Activated T-cell treated with anti-CD3 and anti-CD28 coated beads, Interleukin-2, amount 50 U/mL, for 48 hours (primary cell): ENCODE results near the gene FAAP100.
A peak's percentile ranks its signal among the peaks of the same experiment; 100 is the strongest.

Experiments
- DNase-seq, 2 experiments: peaks; one replicate each; pipeline ENCODE4 v3.0.0-alpha.2; 2020

Gene FAAP100

DNA sequence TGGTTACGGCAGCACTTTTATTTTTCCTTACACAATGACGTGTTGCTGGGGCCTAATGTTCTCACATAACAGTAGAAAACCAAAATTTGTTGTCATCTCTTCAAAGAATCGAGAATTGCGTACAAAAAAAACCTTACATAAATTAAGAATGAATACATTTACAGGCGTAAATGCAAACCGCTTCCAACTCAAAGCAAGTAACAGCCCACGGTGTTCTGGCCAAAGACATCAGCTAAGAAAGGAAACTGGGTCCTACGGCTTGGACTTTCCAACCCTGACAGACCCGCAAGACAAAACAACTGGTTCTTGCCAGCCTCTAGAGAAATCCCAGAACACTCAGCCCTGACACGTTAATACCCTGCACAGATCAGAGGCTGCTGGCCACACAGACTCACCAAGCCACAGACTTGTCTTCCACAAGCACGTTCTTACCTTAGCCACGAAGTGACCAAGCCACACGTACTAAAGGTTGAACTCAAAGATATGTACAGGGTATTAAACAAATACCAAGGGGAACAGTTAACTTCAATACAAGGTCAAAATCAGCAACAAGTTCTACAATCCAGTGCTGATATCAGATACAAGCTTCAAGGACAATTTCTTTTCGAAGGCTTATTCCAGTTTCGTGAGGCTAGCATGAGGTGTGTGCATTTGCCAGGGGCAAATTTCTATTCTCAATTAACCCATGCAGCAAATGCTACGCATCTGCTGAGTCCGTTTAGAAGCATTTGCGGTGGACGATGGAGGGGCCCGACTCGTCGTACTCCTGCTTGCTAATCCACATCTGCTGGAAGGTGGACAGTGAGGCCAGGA is 42.0 kb downstream of the FAAP100 start:
- DNase-seq: peak in 1 of 2 experiments; percentile 39

DNA sequence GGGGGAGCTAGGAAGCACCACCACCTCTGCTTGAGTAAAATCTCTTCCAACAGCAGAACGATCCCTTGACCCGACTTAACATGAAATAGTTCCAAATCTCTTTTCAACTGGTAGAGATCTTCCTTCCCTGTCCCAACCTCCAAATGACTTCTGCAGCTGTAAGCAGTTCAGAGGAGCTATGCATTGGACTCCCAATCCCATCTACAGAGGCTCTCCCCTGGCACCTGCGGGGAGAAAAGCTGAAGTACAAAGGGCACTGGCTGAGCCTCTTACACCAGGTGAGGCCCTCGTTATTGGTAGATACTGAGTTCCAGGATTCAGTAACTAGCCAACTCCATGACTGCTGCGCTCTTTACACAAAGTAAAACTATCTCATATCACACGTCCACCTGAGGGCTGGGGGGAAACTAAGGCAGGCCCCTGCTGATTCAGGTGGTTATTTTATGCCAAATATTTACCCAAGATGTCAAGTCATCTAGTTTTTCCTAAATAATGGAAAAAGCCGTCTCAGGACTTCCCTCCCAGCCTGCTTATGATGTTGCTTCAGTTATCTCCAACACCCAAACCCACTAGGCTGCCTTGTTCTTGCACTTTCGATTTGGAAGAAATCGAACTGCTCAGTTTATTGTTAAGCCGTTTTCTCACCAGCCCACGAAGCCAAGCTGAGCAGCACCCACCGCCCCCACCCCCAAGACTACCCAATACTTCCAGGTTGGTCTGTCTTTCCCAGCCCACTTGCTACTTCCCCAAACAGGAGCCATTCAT is 42.8 kb downstream of the FAAP100 start:
- peak; percentile 54 for DNase-seq

DNA sequence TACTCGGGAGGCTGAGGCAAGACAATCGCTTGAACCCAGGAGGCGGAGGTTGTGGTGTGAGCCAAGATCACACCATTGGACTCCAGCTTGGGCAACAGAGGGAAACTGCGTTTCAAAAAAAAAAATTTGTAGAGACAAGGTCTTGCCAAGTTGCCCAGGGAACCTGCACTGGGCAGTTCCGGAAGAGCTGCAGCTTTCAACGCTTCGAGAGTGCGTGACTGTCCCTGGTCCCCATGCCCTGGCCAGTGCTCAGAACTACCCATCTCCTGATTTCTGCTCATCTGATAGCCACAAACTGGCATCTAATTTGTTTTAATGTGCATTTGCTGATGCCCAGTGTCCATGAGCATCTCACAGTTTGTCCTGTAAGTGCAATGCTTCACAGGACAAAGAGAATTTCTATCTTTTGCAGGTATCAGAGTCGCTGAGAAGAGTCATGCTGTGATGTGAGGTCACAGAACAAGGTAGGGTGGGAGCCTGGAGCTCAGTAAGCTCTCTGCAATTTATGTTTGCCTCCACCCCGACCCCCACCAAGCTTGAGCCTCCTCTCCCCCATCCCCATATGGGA is 43.4 kb downstream of the FAAP100 start:
- DNase-seq: peak; percentile 48 to 56

DNA sequence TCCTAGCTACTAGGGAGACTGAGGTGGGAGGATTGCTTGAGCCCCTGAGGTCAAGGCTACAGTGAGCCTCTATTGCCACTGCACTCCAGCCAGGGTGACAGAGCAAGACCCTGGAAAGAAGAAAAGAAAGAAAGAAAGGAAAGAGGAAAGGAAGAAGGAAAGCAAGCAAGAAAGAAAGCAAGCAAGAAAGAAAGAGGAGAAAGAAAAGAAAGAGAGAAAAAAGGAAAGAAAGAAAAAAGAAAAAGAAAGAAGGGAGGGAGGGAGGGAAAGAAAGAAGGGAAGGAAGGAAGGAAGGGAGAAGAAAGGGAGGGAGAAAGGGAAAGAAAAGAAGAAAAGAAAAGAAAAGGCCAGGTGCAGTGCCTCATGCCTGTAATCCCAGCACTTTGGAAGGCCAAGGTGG is 48.5 kb downstream of the FAAP100 start:
- no peak for DNase-seq

DNA sequence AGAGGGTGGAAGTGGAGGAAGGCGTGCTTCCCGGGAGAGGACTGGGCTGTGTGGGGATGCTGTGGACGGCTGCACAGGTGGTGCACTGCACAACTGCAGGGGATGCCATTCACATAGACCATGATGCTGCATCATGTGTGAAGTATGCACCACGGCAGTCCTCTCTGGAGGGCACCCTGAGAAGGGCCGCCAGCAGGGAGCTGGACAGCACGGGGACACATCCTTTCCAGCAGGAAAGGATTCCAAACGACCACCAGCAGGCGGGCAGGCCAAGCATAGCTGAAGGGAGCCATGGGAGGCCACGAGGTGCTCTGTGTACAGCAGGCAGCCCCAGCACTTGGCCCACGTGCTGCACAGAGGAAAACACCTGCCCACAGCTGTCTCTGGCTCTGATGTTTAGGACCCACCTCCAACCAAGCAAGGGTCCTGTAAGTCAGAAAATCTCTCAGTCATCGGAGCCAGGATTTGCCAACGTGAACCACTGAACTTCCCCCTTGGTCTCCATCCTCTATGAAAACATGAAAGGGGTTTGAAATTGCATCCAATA is 49.6 kb downstream of the FAAP100 start:
- DNase-seq: no peak

DNA sequence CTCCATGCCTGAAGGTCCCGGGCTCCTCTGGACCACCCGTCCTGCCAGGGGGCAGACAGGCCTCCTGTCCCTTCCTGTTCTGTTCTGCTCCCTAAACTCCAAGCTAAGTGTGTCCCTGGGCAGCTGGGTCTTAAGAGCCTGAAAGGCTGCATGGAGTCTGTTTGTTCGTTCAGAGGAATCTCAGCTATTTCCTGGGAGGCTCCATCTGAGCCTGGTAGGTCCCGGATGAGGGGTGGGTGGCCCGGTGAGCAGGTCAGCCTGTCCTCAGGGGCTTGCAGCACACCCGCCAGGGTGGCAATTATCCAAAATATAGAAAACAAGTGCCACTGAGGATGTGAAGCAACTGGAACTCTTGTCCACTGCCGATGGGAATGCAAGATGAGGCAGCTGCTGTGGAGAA is 52.1 kb downstream of the FAAP100 start:
- DNase-seq: no peak

DNA sequence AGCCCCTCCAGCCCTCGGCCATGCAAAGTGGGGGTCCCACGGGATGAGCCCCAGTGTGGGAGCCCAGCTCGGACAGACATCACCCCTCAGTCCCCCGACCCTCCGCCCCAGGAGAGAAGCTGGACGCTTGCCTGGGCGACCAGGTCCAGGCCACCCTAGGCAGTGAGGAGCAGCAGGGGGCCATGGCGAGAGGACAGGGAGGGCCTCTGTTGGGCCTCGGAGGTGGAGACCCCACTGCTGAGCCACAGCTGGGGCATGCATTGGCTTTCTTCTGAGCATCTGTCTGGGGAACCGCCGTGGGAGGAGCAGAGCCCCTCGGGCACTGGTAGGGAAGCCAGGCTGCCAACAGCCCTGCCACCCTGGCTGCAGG is 52.6 kb downstream of the FAAP100 start:
- no peak for DNase-seq

DNA sequence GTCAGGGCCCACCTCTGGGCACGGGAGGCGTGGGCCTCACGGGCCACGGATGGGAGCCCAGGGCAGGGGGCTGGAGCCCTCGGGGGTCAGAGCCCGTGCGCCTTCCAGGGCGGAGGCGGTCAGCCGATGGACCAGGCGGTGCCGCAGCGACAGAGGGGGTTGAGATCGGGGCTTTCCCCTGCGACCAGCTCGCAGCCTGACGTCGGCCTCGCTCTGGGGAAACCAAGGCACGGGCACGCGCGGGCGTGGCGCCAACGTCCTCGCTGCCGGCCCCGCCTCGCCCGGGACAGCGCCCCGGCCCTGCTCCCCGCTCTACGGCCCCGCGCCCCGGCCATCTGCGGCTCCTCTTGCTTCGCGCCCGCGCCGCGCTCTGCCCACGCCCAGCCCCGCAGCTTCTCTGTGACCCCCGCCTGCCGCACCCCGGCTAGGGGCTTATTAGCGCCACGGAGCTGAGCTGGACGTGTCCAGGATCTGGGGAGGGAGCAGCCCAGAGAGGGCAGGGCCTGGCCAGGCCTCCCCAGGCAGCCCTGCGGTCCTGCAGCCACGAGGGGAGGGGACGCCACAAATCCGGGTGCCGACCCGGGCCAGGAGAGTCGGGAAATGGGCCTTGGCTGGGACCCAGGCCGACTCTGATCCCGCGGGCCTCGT is 53.1 kb downstream of the FAAP100 start:
- DNase-seq: no peak

DNA sequence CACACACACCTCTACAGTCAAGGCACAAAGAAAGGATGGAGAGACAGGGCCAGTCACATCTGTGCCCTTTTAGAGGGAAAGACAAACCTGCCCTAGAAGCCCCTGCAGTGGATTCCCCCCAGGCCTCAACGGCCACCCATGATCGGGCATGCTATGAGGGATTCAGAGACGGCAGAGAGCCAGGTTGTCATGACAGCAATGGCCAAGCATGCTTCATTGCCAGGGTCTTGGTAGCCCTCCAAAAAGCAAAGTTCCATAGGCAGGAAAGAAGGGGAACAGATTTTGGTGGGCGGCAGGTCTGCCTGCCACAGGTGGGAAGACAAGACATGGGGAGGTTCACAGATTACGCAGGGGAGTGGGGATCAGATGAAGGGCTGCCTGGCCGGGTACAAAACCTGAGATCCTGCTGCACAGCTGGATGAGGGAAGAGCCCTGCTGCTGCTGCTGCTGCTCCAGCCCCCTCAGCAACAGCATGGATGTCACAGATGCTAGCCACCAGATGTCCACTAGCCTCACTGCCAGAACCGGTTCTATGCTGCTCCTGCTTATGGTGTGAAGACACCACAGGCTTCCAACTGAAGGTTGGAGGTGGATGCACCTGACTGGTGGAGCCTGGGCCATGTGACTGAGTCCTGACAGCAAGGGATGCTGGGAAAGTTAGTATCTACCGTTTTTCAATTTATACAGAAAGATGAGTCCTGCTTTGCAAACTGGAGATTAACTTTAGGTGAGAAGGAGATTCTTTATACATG is 57.4 kb downstream of the FAAP100 start:
- DNase-seq: no peak

DNA sequence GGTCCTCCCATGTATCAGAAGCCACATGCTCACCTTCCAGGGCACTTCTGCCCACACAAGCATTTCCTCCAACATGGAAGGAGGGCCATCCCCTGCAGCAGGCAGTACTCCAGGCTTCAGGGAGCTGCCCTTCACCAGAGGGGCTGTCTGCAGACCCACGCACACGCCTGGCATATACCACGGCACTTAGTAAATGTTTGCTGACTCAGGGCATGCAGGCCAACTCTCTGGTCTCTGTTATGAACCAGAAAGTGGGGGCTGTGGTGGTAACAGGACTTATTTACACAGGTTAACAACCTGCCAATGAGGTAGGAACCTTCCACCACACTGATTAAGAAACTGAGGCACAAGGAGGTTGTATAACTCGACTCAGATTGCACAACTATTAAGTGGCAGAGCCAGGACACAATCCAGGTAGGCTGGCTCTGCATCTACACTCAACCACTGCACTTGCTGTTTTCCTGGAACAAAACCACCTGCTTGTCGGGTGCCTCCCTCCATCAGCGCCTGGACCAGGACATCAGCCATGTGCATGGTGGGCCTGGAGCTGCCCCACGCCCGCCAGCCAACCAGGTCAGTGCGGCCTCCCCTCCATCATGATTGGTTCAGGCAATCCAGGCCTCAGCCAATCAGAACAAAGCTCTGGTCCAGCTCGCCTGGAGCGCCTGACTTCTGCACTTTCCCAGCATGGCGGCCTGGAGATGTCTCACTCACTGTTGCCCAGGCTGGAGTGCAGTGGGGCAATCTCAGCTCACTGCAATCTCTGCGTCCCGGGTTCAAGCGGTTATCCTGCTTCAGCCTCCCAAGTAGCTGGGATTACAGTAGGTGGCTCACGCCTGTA is 58.7 kb downstream of the FAAP100 start:
- DNase-seq: no peak

DNA sequence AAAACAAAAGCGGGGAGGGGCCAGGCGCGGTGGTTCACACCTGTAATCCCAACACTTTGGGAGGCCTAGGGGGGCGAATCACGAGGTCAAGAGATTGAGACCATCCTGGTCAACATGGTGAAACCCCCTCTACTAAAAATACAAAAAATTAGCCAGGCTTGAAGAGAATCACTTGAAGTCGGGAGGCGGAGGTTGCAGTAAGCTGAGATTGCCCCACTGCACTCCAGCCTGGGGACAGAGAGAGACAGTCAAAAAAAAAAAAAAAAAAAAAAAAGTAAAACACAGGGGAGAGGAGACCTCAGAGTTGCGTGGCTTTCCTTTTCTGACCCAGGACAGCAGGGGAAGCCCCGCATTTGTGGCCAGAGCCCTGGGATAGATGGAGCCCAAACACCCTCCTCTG is 59.4 kb downstream of the FAAP100 start:
- no peak for DNase-seq

DNA sequence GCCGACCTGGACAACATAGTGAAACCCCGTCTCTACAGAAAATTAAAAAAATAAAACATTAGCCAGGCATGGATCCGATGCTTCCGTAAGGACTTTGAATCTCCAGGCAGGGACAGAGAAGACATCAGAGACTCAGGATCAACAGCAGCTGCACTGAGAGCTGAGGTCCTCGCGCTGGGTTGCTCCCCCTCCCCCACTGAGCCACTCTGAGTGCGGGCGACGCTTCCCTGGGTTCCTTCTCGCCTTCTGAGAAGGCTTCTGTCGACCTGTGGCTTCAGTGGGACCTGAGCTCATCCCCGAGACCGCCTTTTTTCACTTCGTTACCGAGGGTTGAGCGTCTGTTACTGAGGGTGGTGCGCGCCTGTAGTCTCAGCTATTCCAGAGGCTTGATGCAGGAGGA is 60.0 kb downstream of the FAAP100 start:
- DNase-seq: no peak

DNA sequence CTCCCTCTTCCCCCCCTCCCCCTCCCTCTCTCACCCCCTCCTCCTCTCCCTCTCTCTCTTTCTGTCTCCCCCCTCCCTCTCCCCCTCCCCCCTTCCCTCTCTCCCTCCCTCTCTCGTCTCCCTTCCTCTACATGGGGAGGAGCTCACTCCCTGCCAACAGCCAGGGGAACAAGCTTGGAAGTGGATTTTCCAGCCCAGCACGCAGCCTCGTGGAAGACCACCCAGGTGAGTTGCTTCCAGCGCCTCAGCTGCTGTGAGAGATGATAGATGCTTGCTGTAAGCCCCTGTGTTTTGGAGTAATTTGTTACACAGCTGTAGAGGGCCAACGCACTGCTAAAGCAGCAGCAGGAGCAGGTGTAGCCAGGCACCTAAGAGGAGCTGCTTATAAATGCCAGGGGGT is 60.4 kb downstream of the FAAP100 start:
- DNase-seq: no peak

DNA sequence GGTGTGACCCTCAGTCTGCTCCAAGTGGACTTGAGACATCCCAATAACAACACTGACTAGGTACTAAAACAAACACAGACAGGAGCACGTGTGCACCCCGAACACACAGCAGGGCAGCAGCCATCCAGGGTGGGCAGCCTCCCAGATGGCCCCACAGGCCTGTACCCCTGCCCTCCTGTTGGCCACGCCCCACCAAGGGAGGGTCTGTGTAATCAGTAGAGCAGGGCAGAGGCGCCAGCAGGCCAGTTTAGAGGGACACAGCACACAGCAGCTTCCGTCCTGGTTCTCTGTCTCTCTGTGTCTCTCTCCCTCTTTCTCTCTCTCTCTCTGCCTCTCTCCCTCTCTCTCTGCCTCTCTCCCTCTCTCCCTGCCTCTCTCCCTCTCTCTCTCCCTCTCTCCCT is 61.0 kb downstream of the FAAP100 start:
- no peak for DNase-seq

DNA sequence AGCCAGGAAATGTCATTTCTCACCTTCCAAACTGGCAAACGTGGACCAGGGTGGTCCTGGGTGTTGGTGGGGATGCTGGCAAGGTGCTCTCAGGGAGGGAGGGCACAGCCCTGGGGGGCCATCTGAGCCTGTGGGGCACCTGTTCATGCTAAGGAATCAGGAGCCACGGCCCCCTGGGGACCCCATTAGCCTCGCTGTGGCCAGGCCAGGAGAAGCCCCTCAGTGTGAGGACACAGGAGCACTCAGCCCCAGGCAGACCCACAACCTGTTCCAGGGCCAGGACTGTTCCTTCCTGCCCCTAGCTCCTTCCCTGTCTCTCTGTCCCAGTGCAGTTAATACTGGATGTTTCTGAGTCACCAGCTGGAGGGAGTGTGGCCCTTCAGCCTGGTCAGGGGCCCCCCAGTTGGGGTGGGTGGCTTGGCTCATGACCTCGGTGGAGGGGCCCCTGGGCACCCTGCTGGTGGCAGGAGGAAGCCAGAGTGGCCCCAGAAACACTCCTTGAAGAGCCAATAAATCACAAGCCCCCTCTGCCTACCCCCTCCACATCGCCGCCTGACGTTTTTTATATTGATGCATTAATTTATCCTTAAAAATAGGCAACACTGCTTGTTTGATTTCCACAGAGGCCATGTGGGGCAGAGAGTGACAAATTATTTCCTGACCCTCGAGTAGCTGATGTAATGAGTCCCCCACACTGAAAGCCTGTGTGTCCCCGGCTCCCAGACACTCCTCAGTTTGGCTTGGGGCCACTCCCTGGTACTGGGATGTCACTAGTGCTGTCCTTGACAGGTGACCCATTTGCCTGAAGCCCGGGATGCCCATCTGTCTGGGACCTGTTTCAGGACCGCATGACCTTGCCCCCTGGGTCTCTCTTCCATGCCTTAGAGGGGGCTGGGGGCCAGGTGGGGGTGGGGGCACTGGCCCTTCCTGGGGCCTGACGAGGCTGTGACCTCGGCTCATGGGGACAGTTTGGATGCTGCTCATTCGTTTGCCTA is 61.9 kb downstream of the FAAP100 start:
- no peak for DNase-seq
